IMR-90 (cell line): ENCODE results near the gene CDH3. TPM values are rescaled to one million over a fixed set of nuclear protein-coding genes. Genes with fewer than 3 reads are reported as not detected.

Experiments
- ATAC-seq: fragments of 200-7000 bp; cut with Tn5 transposase; 2 replicates; pipeline ENCODE4 v1.9.1; 2020; ENCODE audit warnings: low read depth, mild to moderate bottlenecking, moderate library complexity
- BruUV-seq: library from RNA; stranded (reverse); fragments of 400-500 nt; replicated peaks from 2 replicates; lab custom pipeline; 2021; lab: Mats Ljungman, UMichigan
- CTCF ChIA-PET: fragments of 300-600 bp; formaldehyde crosslinking; extraction: SDS; loops from one replicate; lab custom pipeline; 2021; ENCODE audit warnings: antibody characterized with exemption; lab: Yijun Ruan, JAX
- POLR2A ChIA-PET: fragments of 300-600 bp; sonication (Branson Sonifier 250); formaldehyde crosslinking; loops from one replicate; lab custom pipeline; 2022; ENCODE audit warnings: antibody characterized with exemption; ENCODE audit not compliant: unreplicated experiment; lab: Charles Lee
- DNase-seq: peaks from one replicate; pipeline ENCODE4 v3.0.0; 2013
- H2AFZ ChIP-seq: replicated peaks from 2 replicates; pipeline ENCODE3; 2013; ENCODE audit warnings: low read length, mild to moderate bottlenecking; ENCODE audit not compliant: poor library complexity
- H2AK5ac ChIP-seq: 2 replicates; pipeline ENCODE4 v1.6.1; 2013; ENCODE audit warnings: low read depth, low read length, inconsistent platforms
- H2AK9ac ChIP-seq: replicated peaks from 2 replicates; pipeline ENCODE3; 2013; ENCODE audit warnings: mild to moderate bottlenecking, low read depth, low read length, moderate library complexity; ENCODE audit not compliant: poor library complexity
- H2BK120ac ChIP-seq: 2 replicates; pipeline ENCODE4 v1.6.1; 2013; ENCODE audit warnings: low read depth, low read length, inconsistent platforms
- H2BK15ac ChIP-seq: 3 replicates; pipeline ENCODE4 v1.6.1; 2013; ENCODE audit warnings: low read depth, low read length, inconsistent platforms
- H2BK20ac ChIP-seq: 2 replicates; pipeline ENCODE4 v1.6.1; 2013; ENCODE audit warnings: low read depth, mild to moderate bottlenecking, inconsistent platforms, low read length, moderate library complexity
- H2BK5ac ChIP-seq: 2 replicates; pipeline ENCODE4 v1.6.1; 2013; ENCODE audit warnings: mild to moderate bottlenecking, low read depth, low read length, inconsistent platforms; ENCODE audit not compliant: poor library complexity, severe bottlenecking
- H3K14ac ChIP-seq: replicated peaks from 2 replicates; pipeline ENCODE4 v1.6.1; 2013; ENCODE audit warnings: low read depth, low read length, inconsistent platforms
- H3K18ac ChIP-seq: 2 replicates; pipeline ENCODE4 v1.6.1; 2013; ENCODE audit warnings: low read depth, low read length, control low read depth
- H3K23ac ChIP-seq: 2 replicates; pipeline ENCODE4 v1.6.1; 2013; ENCODE audit warnings: low read depth, low read length, inconsistent platforms
- H3K27ac ChIP-seq: 2 replicates; pipeline ENCODE4 v1.5.1; 2013; ENCODE audit warnings: mild to moderate bottlenecking, control low read depth, low read length; ENCODE audit not compliant: insufficient read depth
- H3K27me3 ChIP-seq: 2 replicates; pipeline ENCODE4 v1.6.1; 2013; ENCODE audit warnings: low read length; ENCODE audit not compliant: control insufficient read depth, insufficient read depth
- H3K36me3 ChIP-seq: 2 replicates; pipeline ENCODE4 v1.6.1; 2013; ENCODE audit warnings: low read length, mixed read lengths; ENCODE audit not compliant: control insufficient read depth, insufficient read depth
- H3K4ac ChIP-seq: 2 replicates; pipeline ENCODE4 v1.6.1; 2013; ENCODE audit warnings: low read depth, low read length, inconsistent platforms
- H3K4me1 ChIP-seq: 2 replicates; pipeline ENCODE4 v1.6.1; 2013; ENCODE audit warnings: low read length, mixed read lengths; ENCODE audit not compliant: control insufficient read depth, insufficient read depth
- H3K4me2 ChIP-seq: 2 replicates; pipeline ENCODE4 v1.6.1; 2013; ENCODE audit warnings: low read depth, mild to moderate bottlenecking, control low read depth, low read length, moderate library complexity
- H3K4me3 ChIP-seq: 2 replicates; pipeline ENCODE4 v1.5.1; 2013; ENCODE audit warnings: low read depth, mild to moderate bottlenecking, control low read depth, low read length, moderate library complexity; ENCODE audit not compliant: insufficient read depth
- H3K56ac ChIP-seq: 2 replicates; pipeline ENCODE4 v1.6.1; 2013; ENCODE audit warnings: low read length, inconsistent platforms; ENCODE audit not compliant: insufficient read depth; ENCODE audit errors: extremely low read depth
- H3K79me1 ChIP-seq, 2 experiments: 2 replicates each; pipeline ENCODE4 v1.6.1; 2013; ENCODE audit warnings: low read length in 2 of 2, inconsistent platforms in 1 of 2, low read depth in 1 of 2
- H3K9ac ChIP-seq: 2 replicates; pipeline ENCODE4 v1.6.1; 2013; ENCODE audit warnings: low read depth, low read length, control low read depth
- H3K9me1 ChIP-seq: 2 replicates; pipeline ENCODE4 v1.6.1; 2013; ENCODE audit warnings: low read length, inconsistent platforms; ENCODE audit not compliant: insufficient read depth
- H3K9me3 ChIP-seq: 2 replicates; pipeline ENCODE4 v1.6.1; 2013; ENCODE audit warnings: low read length; ENCODE audit not compliant: control insufficient read depth, insufficient read depth
- H4K20me1 ChIP-seq: 2 replicates; pipeline ENCODE4 v1.6.1; 2013; ENCODE audit warnings: low read length, inconsistent platforms; ENCODE audit not compliant: insufficient read depth
- H4K5ac ChIP-seq: 2 replicates; pipeline ENCODE4 v1.6.1; 2013; ENCODE audit warnings: mild to moderate bottlenecking, low read depth, low read length, control low read depth
- H4K8ac ChIP-seq, 2 experiments: 2 replicates each; pipeline ENCODE4 v1.6.1; 2013; ENCODE audit warnings: low read depth in 2 of 2, low read length in 2 of 2, control low read depth in 1 of 2, inconsistent platforms in 1 of 2
- H4K91ac ChIP-seq: 2 replicates; pipeline ENCODE4 v1.6.1; 2013; ENCODE audit warnings: low read depth, low read length, inconsistent platforms; ENCODE audit not compliant: insufficient read depth
- BHLHE40 ChIP-seq: fragments of 150-350 bp; IDR thresholded peaks from 2 replicates; pipeline ENCODE4 v1.6.1; 2016; ENCODE audit warnings: mild to moderate bottlenecking, low read depth, low read length
- CEBPB ChIP-seq: IDR thresholded peaks from 2 replicates; pipeline ENCODE4 v1.6.1; 2012; ENCODE audit warnings: low read depth, low read length, improper control_type of control experiment
- CTCF ChIP-seq: conservative IDR thresholded peaks from 2 replicates; pipeline ENCODE4 v1.5.1; 2012; ENCODE audit warnings: mild to moderate bottlenecking, low read depth, low read length, improper control_type of control experiment
- ELK1 ChIP-seq: fragments of 150-350 bp; IDR thresholded peaks from 2 replicates; pipeline ENCODE4 v1.6.1; 2016; ENCODE audit warnings: low read depth, mild to moderate bottlenecking, low read length, moderate library complexity, borderline replicate concordance
- FOS ChIP-seq: fragments of 150-350 bp; IDR thresholded peaks from 2 replicates; pipeline ENCODE4 v1.6.1; 2016; ENCODE audit warnings: low read depth, low read length
- MAFK ChIP-seq: IDR thresholded peaks from 2 replicates; pipeline ENCODE4 v1.6.1; 2012; ENCODE audit warnings: low read depth, low read length, improper control_type of control experiment
- MXI1 ChIP-seq: IDR thresholded peaks from 2 replicates; pipeline ENCODE4 v1.6.1; 2012; ENCODE audit warnings: low read depth, mild to moderate bottlenecking, low read length, moderate library complexity, borderline replicate concordance
- NFE2L2 ChIP-seq: fragments of 150-350 bp; IDR thresholded peaks from 2 replicates; pipeline ENCODE4 v1.6.1; 2016; ENCODE audit warnings: low read depth, mild to moderate bottlenecking, low read length
- RAD21 ChIP-seq: IDR thresholded peaks from 2 replicates; pipeline ENCODE4 v1.6.1; 2012; ENCODE audit warnings: low read length, improper control_type of control experiment
- SMC3 ChIP-seq: fragments of 150-350 bp; IDR thresholded peaks from 2 replicates; pipeline ENCODE4 v1.6.1; 2016; ENCODE audit warnings: low read depth, mild to moderate bottlenecking, antibody characterized with exemption, low read length, moderate library complexity
- WGBS, 2 experiments: methylation state at CpG; one replicate each; pipeline versions ENCODE4 v1.1.5 to v1.1.7; 2013; ENCODE audit warnings: missing lambda C conversion rate in 2 of 2; ENCODE audit not compliant: insufficient read length in 1 of 2; ENCODE audit errors: extremely low coverage in 2 of 2; 5-methylcytosine and 5-hydroxymethylcytosine counted together
- dilution Hi-C: fragments of 300-500 bp; cut with HindIII; formaldehyde crosslinking; loops from one replicate; pipeline ENCODE4 v1.14.3; 2018; ENCODE audit warnings: low sequenced_read_pairs; ENCODE audit not compliant: unreplicated experiment
- in situ Hi-C: fragments of 300-500 bp; cut with MboI; formaldehyde crosslinking; loops from 3 replicates; pipeline ENCODE4 v1.14.3; 2019; ENCODE audit warnings: low sequenced_read_pairs, inconsistent platforms, mixed read lengths
- intact Hi-C: fragments of 100-400 bp; cut with micrococcal nuclease; formaldehyde crosslinking; loops from 2 replicates; pipeline ENCODE4 v1.10.0; 2022
- polyA plus RNA-seq, 3 experiments: library from polyadenylated mRNA; depleted of rRNA; stranded (reverse); fragments of >200 nt; gene quantifications; 2 replicates each; pipeline ENCODE4 v1.2.3, GENCODE V29; 2012; ENCODE audit warnings: low replicate concordance in 1 of 3
- total RNA-seq: library from RNA; depleted of rRNA; stranded (reverse); fragments of >200 nt; gene quantifications from 2 replicates; pipeline ENCODE4 v1.2.3, GENCODE V29; 2012

The CDH3 gene
- total and polyA plus RNA-seq, 2 of the 4 experiments (the other 2 are of a cell fraction), result not detected

- no peak for TF ChIP-seq CTCF
Measured at GRCh38 chr16:68596266-68596665, 48.8 kb upstream of the CDH3 start (continued).

- Histone ChIP-seq H3K14ac (no peak overlapping the region), H2AK5ac (no peak overlapping the region), H2AFZ (no peak overlapping the region), H3K4me3 (no peak overlapping the region), H3K4me2 (no peak overlapping the region), H3K23ac (no peak overlapping the region), H3K9me3 (peaks cover 5% of the 10 kb centered on the region; the same call in 1 of the 2 replicates), H3K4me1 (no peaks in the 10 kb centered on the region), H3K56ac (no peak overlapping the region), H3K18ac (no peak overlapping the region), H4K20me1 (no peaks in the 10 kb centered on the region), H2BK5ac (no peak overlapping the region), H3K27ac (no peak overlapping the region), H3K27me3 (no peaks in the 10 kb centered on the region), H3K4ac (no peak overlapping the region), H3K9ac (no peak overlapping the region), H4K8ac (no peak overlapping the region), H4K5ac (no peak overlapping the region), H3K79me1 (no peaks in the 10 kb centered on the region), H4K91ac (no peak overlapping the region), H3K9me1 (no peaks in the 10 kb centered on the region), H2BK20ac (no peak overlapping the region), H2BK120ac (no peak overlapping the region), H2AK9ac (no peak overlapping the region), H3K36me3 (no peaks in the 10 kb centered on the region), H2BK15ac (no peak overlapping the region)
- intact Hi-C loops (loop anchor here (10.0 kb wide), 1 partner anchor 525 kb away; no protein-coding TSS in a partner anchor), dilution Hi-C loops (no loop called here), in situ Hi-C loops (loop anchor here (10.0 kb wide), 1 partner anchor 65 kb away; the partner anchor contains the start of gene ZFP90)
- TF ChIP-seq CEBPB (no peak), FOS (no peak), BHLHE40 (no peak), RAD21 (no peak), NFE2L2 (no peak), ELK1 (no peak), SMC3 (no peak), MAFK (no peak), MXI1 (no peak)
- ChIA-PET CTCF (interaction anchor here (0.6 to 0.7 kb wide), 2 partner anchors 13 to 25 kb away, joined by 3 to 4 read pairs; no protein-coding TSS in a partner anchor), POLR2A (no interaction called here)
- BruUV-seq, result no TSS peak
- DNase-seq (no peak), ATAC-seq (no peak)
- WGBS, 2 experiments, result no CpG with 5 or more reads among the region's 1 CpG
Measured at GRCh38 chr16:68599586-68599985, 45.5 kb upstream of the CDH3 start.
